Spleen (tissue), 7 donors: ENCODE results near the gene ZSCAN32.

Experiments used
- POLR2A ChIP-seq, 3 donors: fragments of 450-650 bp; IDR thresholded peaks; one replicate each; pipeline ENCODE4 v1.5.1; 2017; ENCODE audit warnings: antibody characterized with exemption in 3 of 3, mild to moderate bottlenecking in 1 of 3
- TF ChIP-seq, protein P1 (sequence below), 11 experiments: fragments of 200-600 bp in 7 of 11; fragments of 450-650 bp in 4 of 11; sonication (generic) in 4 of 11; IDR thresholded peaks in 8 of 11; conservative IDR thresholded peaks in 3 of 11; 1 replicate in 7 of 11; 2 replicates in 4 of 11; pipeline versions ENCODE4 v1.4.0 to v1.8.0; 2016 to 2021; ENCODE audit warnings: antibody characterized with exemption in 11 of 11, inconsistent platforms in 4 of 11, mild to moderate bottlenecking in 1 of 11
- donor health status: DM: no; HTN: no; CAD: no; lungs with moderate emphysema.
- donor health status: DM: no; HTN: no; CAD: no.
- donor health status: DM: no; HTN: no; CAD: no.

DNA sequence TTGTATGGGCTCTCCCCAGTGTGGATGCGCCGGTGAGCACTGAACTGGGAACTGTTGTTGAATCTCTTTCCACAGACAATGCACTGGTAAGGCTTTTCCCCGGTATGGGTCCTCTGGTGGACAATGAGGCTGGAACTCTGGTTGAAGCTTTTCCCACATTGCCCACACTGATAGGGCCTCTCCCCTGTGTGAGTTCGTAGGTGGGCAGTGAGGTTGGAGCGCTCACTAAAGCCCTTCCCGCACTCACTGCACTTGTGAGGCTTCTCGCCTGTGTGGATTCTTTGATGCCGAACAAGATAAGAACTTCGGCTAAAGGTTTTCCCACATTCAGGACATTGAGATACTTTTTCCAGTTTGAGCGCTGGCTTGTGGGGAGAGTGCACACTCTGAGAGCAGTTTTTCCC is 17.8 kb downstream of the ZSCAN32 start:
- TF ChIP-seq, protein P1, sequence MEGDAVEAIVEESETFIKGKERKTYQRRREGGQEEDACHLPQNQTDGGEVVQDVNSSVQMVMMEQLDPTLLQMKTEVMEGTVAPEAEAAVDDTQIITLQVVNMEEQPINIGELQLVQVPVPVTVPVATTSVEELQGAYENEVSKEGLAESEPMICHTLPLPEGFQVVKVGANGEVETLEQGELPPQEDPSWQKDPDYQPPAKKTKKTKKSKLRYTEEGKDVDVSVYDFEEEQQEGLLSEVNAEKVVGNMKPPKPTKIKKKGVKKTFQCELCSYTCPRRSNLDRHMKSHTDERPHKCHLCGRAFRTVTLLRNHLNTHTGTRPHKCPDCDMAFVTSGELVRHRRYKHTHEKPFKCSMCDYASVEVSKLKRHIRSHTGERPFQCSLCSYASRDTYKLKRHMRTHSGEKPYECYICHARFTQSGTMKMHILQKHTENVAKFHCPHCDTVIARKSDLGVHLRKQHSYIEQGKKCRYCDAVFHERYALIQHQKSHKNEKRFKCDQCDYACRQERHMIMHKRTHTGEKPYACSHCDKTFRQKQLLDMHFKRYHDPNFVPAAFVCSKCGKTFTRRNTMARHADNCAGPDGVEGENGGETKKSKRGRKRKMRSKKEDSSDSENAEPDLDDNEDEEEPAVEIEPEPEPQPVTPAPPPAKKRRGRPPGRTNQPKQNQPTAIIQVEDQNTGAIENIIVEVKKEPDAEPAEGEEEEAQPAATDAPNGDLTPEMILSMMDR (IDR thresholded peaks at IDR 0.05 in 8 of 11, conservative IDR thresholded peaks at IDR 0.05 in 3 of 11), result no peak
- no peak for TF ChIP-seq POLR2A (IDR thresholded peaks at IDR 0.05)
